NCI-H2196 treated with DMSO at 0.1 percent for 48 hours (cell line): Measurements from ENCODE around the gene C13orf46.

ENCODE experiments used
- DNase-seq: peaks from one replicate; lab custom pipeline; 2025; ENCODE audit not compliant: unreplicated experiment; lab: John Stamatoyannopoulos, UW

Gene C13orf46

GRCh38 chr13:113956571-113956970, 17.3 kb downstream of the C13orf46 start:
- no peak for DNase-seq

- DNase-seq: no peak
These were observed 18.2 kb downstream of the C13orf46 start for GRCh38 chr13:113955691-113956090.

GRCh38 chr13:113955235-113955634, 18.6 kb downstream of the C13orf46 start:
- DNase-seq: no peak

GRCh38 chr13:113954046-113954835, 19.6 kb downstream of the C13orf46 start:
- DNase-seq: no peak

- DNase-seq: no peak
These were observed 20.3 kb downstream of the C13orf46 start for GRCh38 chr13:113953561-113953960.

- no peak for DNase-seq
These were observed 20.8 kb downstream of the C13orf46 start for GRCh38 chr13:113952983-113953520.

- no peak for DNase-seq
These were observed 21.5 kb downstream of the C13orf46 start for GRCh38 chr13:113952151-113952982.

- no peak for DNase-seq
These were observed 22.5 kb downstream of the C13orf46 start for GRCh38 chr13:113951246-113951999.

GRCh38 chr13:113950451-113951245, 23.2 kb downstream of the C13orf46 start:
- no peak for DNase-seq

- DNase-seq: no peak
These were observed 24.3 kb downstream of the C13orf46 start for GRCh38 chr13:113949546-113949945.

GRCh38 chr13:113948034-113948742, 25.7 kb downstream of the C13orf46 start:
- no peak for DNase-seq

GRCh38 chr13:113947311-113948033, 26.4 kb downstream of the C13orf46 start:
- peak; percentile 1 for DNase-seq

- DNase-seq: no peak
These were observed 27.3 kb downstream of the C13orf46 start for GRCh38 chr13:113946409-113947181.

GRCh38 chr13:113945857-113946408, 27.9 kb downstream of the C13orf46 start:
- DNase-seq: no peak

- DNase-seq: no peak
These were observed 29.9 kb downstream of the C13orf46 start for GRCh38 chr13:113943821-113944565.

- DNase-seq: no peak
These were observed 31.2 kb downstream of the C13orf46 start for GRCh38 chr13:113942591-113943103.

- DNase-seq: peak; percentile 14
These were observed 32.2 kb downstream of the C13orf46 start for GRCh38 chr13:113941571-113942191.
